CD8-positive, alpha-beta memory T cell (primary cell): ENCODE results near the gene MLF2. TPM values are rescaled to one million over a fixed set of nuclear protein-coding genes. Genes with fewer than 3 reads are reported as not detected.

Experiments used
- polyA plus RNA-seq: library from polyadenylated mRNA; unstranded; fragments of 300-500 nt; fragmentation: Illumina TruSeq; gene quantifications from one replicate; pipeline ENCODE4 v1.2.3, GENCODE V29; 2021
- total RNA-seq, 2 experiments: library from RNA; stranded (reverse); gene quantifications; one replicate each; pipeline ENCODE4 v1.2.3, GENCODE V29; 2021

Gene MLF2
- total and polyA plus RNA-seq, 3 experiments from 2014 or later: 141 to 146 (median 141) TPM

Other genes starting within 250 kb of the MLF2 start
- gene GAPDH, start 218.6 kb downstream of the MLF2 start, total RNA-seq: 1,000 to 10,000 TPM; 7,182 to 7,238 TPM
- 1,770 TPM for gene GAPDH, start 218.6 kb downstream of the MLF2 start, polyA plus RNA-seq
- 10 to 100 TPM; 14.2 to 15.1 TPM for gene IFFO1, start 197.1 kb downstream of the MLF2 start, total RNA-seq
- gene IFFO1, start 197.1 kb downstream of the MLF2 start, polyA plus RNA-seq: 12.2 TPM
- gene NOP2, start 184.8 kb downstream of the MLF2 start, total RNA-seq: 100 to 1,000 TPM; 170 to 172 TPM
- 34.0 TPM for gene NOP2, start 184.8 kb downstream of the MLF2 start, polyA plus RNA-seq
- gene CHD4, start 145.8 kb downstream of the MLF2 start, total RNA-seq: 100 to 1,000 TPM; 287 to 293 TPM
- 58.1 TPM for gene CHD4, start 145.8 kb downstream of the MLF2 start, polyA plus RNA-seq
- 10 to 100 TPM; 10.6 to 11.4 TPM for gene LPAR5, start 117.2 kb downstream of the MLF2 start, total RNA-seq
- 26.5 TPM for gene LPAR5, start 117.2 kb downstream of the MLF2 start, polyA plus RNA-seq
- gene ACRBP, start 105.7 kb downstream of the MLF2 start, total RNA-seq: 1 to 10 TPM; 1.8 to 2.0 TPM
- gene ACRBP, start 105.7 kb downstream of the MLF2 start, polyA plus RNA-seq: not detected
- gene ING4, start 90.0 kb downstream of the MLF2 start, total RNA-seq: 10 to 100 TPM; 17.4 to 18.5 TPM
- 80.3 TPM for gene ING4, start 90.0 kb downstream of the MLF2 start, polyA plus RNA-seq
- 10 to 100 TPM; 58.1 to 63.3 TPM for gene ZNF384, start 63.8 kb downstream of the MLF2 start, total RNA-seq
- gene ZNF384, start 63.8 kb downstream of the MLF2 start, polyA plus RNA-seq: 37.2 TPM
- gene PIANP, start 52.3 kb downstream of the MLF2 start, total RNA-seq: under 1 TPM; 0.49 to 0.79 TPM
- gene PIANP, start 52.3 kb downstream of the MLF2 start, polyA plus RNA-seq: 0.77 TPM
- gene COPS7A, start 29.1 kb downstream of the MLF2 start, total RNA-seq: 10 to 100 TPM; 48.8 to 49.7 TPM
- gene COPS7A, start 29.1 kb downstream of the MLF2 start, polyA plus RNA-seq: 46.2 TPM
- gene PTMS, start 13.2 kb upstream of the MLF2 start, total RNA-seq: 10 to 100 TPM; 75.3 to 87.2 TPM
- 10.9 TPM for gene PTMS, start 13.2 kb upstream of the MLF2 start, polyA plus RNA-seq
- gene LAG3, start 19.4 kb upstream of the MLF2 start, total RNA-seq: 100 to 1,000 TPM; 236 to 245 TPM
- 37.3 TPM for gene LAG3, start 19.4 kb upstream of the MLF2 start, polyA plus RNA-seq
- 1 to 10 TPM; 1.2 to 1.8 TPM for gene CD4, start 36.4 kb upstream of the MLF2 start, total RNA-seq
- 0.30 TPM for gene CD4, start 36.4 kb upstream of the MLF2 start, polyA plus RNA-seq
- gene GPR162, start 68.7 kb upstream of the MLF2 start, total RNA-seq: under 1 TPM in 1 of 2 experiments, not detected in 1; 0.11 TPM
- gene GPR162, start 68.7 kb upstream of the MLF2 start, polyA plus RNA-seq: not detected
- gene P3H3, start 75.3 kb upstream of the MLF2 start, total RNA-seq: 1 to 10 TPM; 2.4 to 2.5 TPM
- 2.9 TPM for gene P3H3, start 75.3 kb upstream of the MLF2 start, polyA plus RNA-seq
- gene GNB3, start 87.8 kb upstream of the MLF2 start, total RNA-seq: under 1 TPM; 0.48 to 0.78 TPM
- gene GNB3, start 87.8 kb upstream of the MLF2 start, polyA plus RNA-seq: not detected
- 10 to 100 TPM; 35.9 to 37.6 TPM for gene CDCA3, start 98.1 kb upstream of the MLF2 start, total RNA-seq
- gene CDCA3, start 98.1 kb upstream of the MLF2 start, polyA plus RNA-seq: 0.68 TPM
- 100 to 1,000 TPM; 154 TPM for gene USP5, start 99.0 kb upstream of the MLF2 start, total RNA-seq
- gene USP5, start 99.0 kb upstream of the MLF2 start, polyA plus RNA-seq: 49.7 TPM
- gene TPI1, start 114.4 kb upstream of the MLF2 start, total RNA-seq: 1,000 to 10,000 TPM; 1,331 to 1,374 TPM
- 613 TPM for gene TPI1, start 114.4 kb upstream of the MLF2 start, polyA plus RNA-seq
- gene SPSB2, start 120.2 kb upstream of the MLF2 start, total RNA-seq: 1 to 10 TPM; 7.7 to 8.1 TPM
- gene SPSB2, start 120.2 kb upstream of the MLF2 start, polyA plus RNA-seq: 11.4 TPM
- gene LRRC23, start 151.7 kb upstream of the MLF2 start, total RNA-seq: 1 to 10 TPM; 4.9 to 5.0 TPM
- 5.0 TPM for gene LRRC23, start 151.7 kb upstream of the MLF2 start, polyA plus RNA-seq
- 100 to 1,000 TPM; 125 to 131 TPM for gene ENO2, start 161.4 kb upstream of the MLF2 start, total RNA-seq
- 36.4 TPM for gene ENO2, start 161.4 kb upstream of the MLF2 start, polyA plus RNA-seq
- gene ATN1, start 174.8 kb upstream of the MLF2 start, total RNA-seq: 10 to 100 TPM; 54.8 to 60.4 TPM
- 0.62 TPM for gene ATN1, start 174.8 kb upstream of the MLF2 start, polyA plus RNA-seq
- not detected for gene RNU7-1, start 190.7 kb upstream of the MLF2 start, total RNA-seq
- not detected for gene RNU7-1, start 190.7 kb upstream of the MLF2 start, polyA plus RNA-seq
- 100 to 1,000 TPM; 297 to 304 TPM for gene C12orf57, start 190.9 kb upstream of the MLF2 start, total RNA-seq
- gene C12orf57, start 190.9 kb upstream of the MLF2 start, polyA plus RNA-seq: 259 TPM
- gene PTPN6, start 198.2 kb upstream of the MLF2 start, total RNA-seq: 100 to 1,000 TPM; 456 to 460 TPM
- gene PTPN6, start 198.2 kb upstream of the MLF2 start, polyA plus RNA-seq: 379 TPM
- 100 to 1,000 TPM; 499 to 503 TPM for gene PHB2, start 217.5 kb upstream of the MLF2 start, total RNA-seq
- 116 TPM for gene PHB2, start 217.5 kb upstream of the MLF2 start, polyA plus RNA-seq
- 100 to 1,000 TPM; 158 to 161 TPM for gene EMG1, start 217.8 kb upstream of the MLF2 start, total RNA-seq
- 64.4 TPM for gene EMG1, start 217.8 kb upstream of the MLF2 start, polyA plus RNA-seq